Liver (tissue), 9 donors: ENCODE measurements around the gene MSI2. TPM values are rescaled to one million over a fixed set of nuclear protein-coding genes. Genes with fewer than 3 reads are reported as not detected.

Experiments
- DNase-seq: peaks from one replicate; pipeline ENCODE4 v3.0.0-alpha.2; 2017; ENCODE audit warnings: low spot score
- H3K27ac ChIP-seq, 2 donors: one replicate each; pipeline ENCODE4 v1.7.0; 2013; ENCODE audit warnings: inconsistent platforms in 2 of 2, low read length in 2 of 2, control low read depth in 1 of 2, low read depth in 1 of 2, mild to moderate bottlenecking in 1 of 2
- H3K27me3 ChIP-seq, 4 donors: one replicate each; pipeline versions ENCODE4 v1.6.1 to v1.7.0; 2013; ENCODE audit warnings: low read length in 3 of 4, inconsistent platforms in 1 of 4, mild to moderate bottlenecking in 1 of 4, moderate library complexity in 1 of 4; ENCODE audit not compliant: control insufficient read depth in 4 of 4, insufficient read depth in 4 of 4
- H3K36me3 ChIP-seq, 4 donors: one replicate each; pipeline versions ENCODE4 v1.6.1 to v1.7.0; 2013; ENCODE audit warnings: low read length in 3 of 4, mild to moderate bottlenecking in 3 of 4, low read depth in 1 of 4, moderate library complexity in 1 of 4; ENCODE audit not compliant: control insufficient read depth in 4 of 4, insufficient read depth in 3 of 4
- H3K4me1 ChIP-seq, 4 donors: one replicate each; pipeline versions ENCODE4 v1.6.1 to v1.7.0; 2013; ENCODE audit warnings: low read length in 3 of 4, mild to moderate bottlenecking in 3 of 4, moderate library complexity in 1 of 4; ENCODE audit not compliant: control insufficient read depth in 4 of 4, insufficient read depth in 4 of 4
- H3K4me3 ChIP-seq, 3 donors: one replicate each; pipeline versions ENCODE4 v1.6.1 to v1.7.0; 2013; ENCODE audit warnings: low read length in 3 of 3, control low read depth in 1 of 3, low read depth in 1 of 3, mild to moderate bottlenecking in 1 of 3
- H3K9ac ChIP-seq, 2 donors: one replicate each; pipeline ENCODE4 v1.7.0; 2013; ENCODE audit warnings: low read length in 2 of 2, mild to moderate bottlenecking in 2 of 2, moderate library complexity in 2 of 2, control low read depth in 1 of 2, low read depth in 1 of 2
- H3K9me3 ChIP-seq, 4 donors: one replicate each; pipeline versions ENCODE4 v1.6.1 to v1.7.0; 2013; ENCODE audit warnings: low read length in 3 of 4; ENCODE audit not compliant: control insufficient read depth in 4 of 4
- CTCF ChIP-seq: fragments of 150-350 bp; IDR thresholded peaks from 2 replicates; pipeline ENCODE4 v1.5.1; 2017; ENCODE audit warnings: improper control_type of control experiment, low read depth, low read length; ENCODE audit not compliant: missing input control
- EGR1 ChIP-seq, 2 donors: IDR thresholded peaks; 2 replicates each; pipeline ENCODE4 v1.6.1; 2016 to 2018; ENCODE audit warnings: antibody characterized with exemption in 2 of 2, low read depth in 2 of 2
- FOXA1 ChIP-seq: IDR thresholded peaks from 2 replicates; pipeline ENCODE4 v1.6.1; 2016; ENCODE audit warnings: antibody characterized with exemption
- FOXA2 ChIP-seq: IDR thresholded peaks from 2 replicates; pipeline ENCODE4 v1.6.1; 2016; ENCODE audit warnings: antibody characterized with exemption
- GABPA ChIP-seq, 2 donors: IDR thresholded peaks in 1 of 2; conservative IDR thresholded peaks in 1 of 2; 2 replicates each; pipeline ENCODE4 v1.6.1; 2016; ENCODE audit warnings: antibody characterized with exemption in 2 of 2, mild to moderate bottlenecking in 1 of 2, moderate library complexity in 1 of 2
- HNF4A ChIP-seq, 2 donors: conservative IDR thresholded peaks; 2 replicates each; pipeline ENCODE4 v1.6.1; 2016; ENCODE audit warnings: antibody characterized with exemption in 2 of 2, mild to moderate bottlenecking in 2 of 2
- HNF4G ChIP-seq: IDR thresholded peaks from 2 replicates; pipeline ENCODE4 v1.6.1; 2016; ENCODE audit warnings: antibody characterized with exemption
- JUND ChIP-seq, 2 donors: IDR thresholded peaks; 2 replicates each; pipeline ENCODE4 v1.6.1; 2016; ENCODE audit warnings: antibody characterized with exemption in 2 of 2
- MAX ChIP-seq: IDR thresholded peaks from 2 replicates; pipeline ENCODE4 v1.6.1; 2016; ENCODE audit warnings: antibody characterized with exemption
- NR2F2 ChIP-seq: IDR thresholded peaks from 2 replicates; pipeline ENCODE4 v1.6.1; 2016; ENCODE audit warnings: antibody characterized with exemption
- RAD21 ChIP-seq, 2 donors: IDR thresholded peaks; 2 replicates each; pipeline ENCODE4 v1.6.1; 2016; ENCODE audit warnings: antibody characterized with exemption in 2 of 2, mild to moderate bottlenecking in 2 of 2
- REST ChIP-seq: IDR thresholded peaks from 2 replicates; pipeline ENCODE4 v1.6.1; 2016; ENCODE audit warnings: antibody characterized with exemption, mild to moderate bottlenecking
- RXRA ChIP-seq, 2 donors: IDR thresholded peaks; 2 replicates each; pipeline ENCODE4 v1.6.1; 2017 to 2018; ENCODE audit warnings: antibody characterized with exemption in 2 of 2, mild to moderate bottlenecking in 1 of 2
- SP1 ChIP-seq: IDR thresholded peaks from 2 replicates; pipeline ENCODE4 v1.6.1; 2018; ENCODE audit warnings: antibody characterized with exemption, mild to moderate bottlenecking
- TAF1 ChIP-seq: conservative IDR thresholded peaks from 2 replicates; pipeline ENCODE4 v1.6.1; 2016; ENCODE audit warnings: antibody characterized with exemption, mild to moderate bottlenecking
- YY1 ChIP-seq: IDR thresholded peaks from 2 replicates; pipeline ENCODE4 v1.6.1; 2016; ENCODE audit warnings: antibody characterized with exemption, mild to moderate bottlenecking
- WGBS: extraction: QIAGEN DNeasy Blood & Tissue Kit; methylation state at CpG from one replicate; pipeline ENCODE4 v1.1.7; 2013; 5-methylcytosine and 5-hydroxymethylcytosine counted together
- polyA plus RNA-seq, 2 donors: library from polyadenylated mRNA; stranded (reverse) in 1 of 2; unstranded in 1 of 2; fragments of 200-250 nt in 1 of 2; fragments of >200 nt in 1 of 2; fragmentation: Nextera tagmentation in 1 of 2; extraction: Ambion mirVana in 1 of 2; gene quantifications; one replicate each; pipeline versions ENCODE4 v1.2.1 to v1.2.3, GENCODE V29; 2013 to 2015
- total RNA-seq, 2 donors: library from RNA; depleted of rRNA; stranded (reverse); fragments of >200 nt; gene quantifications; one replicate each; pipeline ENCODE4 v1.2.3, GENCODE V29; 2014
- TF ChIP-seq, protein P1 (sequence below): IDR thresholded peaks from 2 replicates; pipeline ENCODE4 v1.6.1; 2016; ENCODE audit warnings: antibody characterized with exemption
- TF ChIP-seq, protein P2 (sequence below): IDR thresholded peaks from 2 replicates; pipeline ENCODE4 v1.6.1; 2016; ENCODE audit warnings: antibody characterized with exemption
- donor health status: healthy.
- donor health status: healthy.
- donor health status: healthy.
- donor health status: healthy.
- donor health status: healthy.

The MSI2 gene
- total and polyA plus RNA-seq, 4 donors: 5.7 to 15.6 (median 9.2) TPM

GRCh38 chr17:57554826-57555635 lies 298.7 kb downstream of the MSI2 start (continued):
- TF ChIP-seq EGR1 (IDR thresholded peaks at IDR 0.05; ENCODE audit: low read depth in 2 of 2) (no peak), RAD21 (IDR thresholded peaks at IDR 0.05) (no peak), NR2F2 (no peak), MAX (no peak), GABPA (IDR thresholded peaks at IDR 0.05 in 1 of 2, conservative IDR thresholded peaks at IDR 0.05 in 1 of 2) (no peak)

DNA sequence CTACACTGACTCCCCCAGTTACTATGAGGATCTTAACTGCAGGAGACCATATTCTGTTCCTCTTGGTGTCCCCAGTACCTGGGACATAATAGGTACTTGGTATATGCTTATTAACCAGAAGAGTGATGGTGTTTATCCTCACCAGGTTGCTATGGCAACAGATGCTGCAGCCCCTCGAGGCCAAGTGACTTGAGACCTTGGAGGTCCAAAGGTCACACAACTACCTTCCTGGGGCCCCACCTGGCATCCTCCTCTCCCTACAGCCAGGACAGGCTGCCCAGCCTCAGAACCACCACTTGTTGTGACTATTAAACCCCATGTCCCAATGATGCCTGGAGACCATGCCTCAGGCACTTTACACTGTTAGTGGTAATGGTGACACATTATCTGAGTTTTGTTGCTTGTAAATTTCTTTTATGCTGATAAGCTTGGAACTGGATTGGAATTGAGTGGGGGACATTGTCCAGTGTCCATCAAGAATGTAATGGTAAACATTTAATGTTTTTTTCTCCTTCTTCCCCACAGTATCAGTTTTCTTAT lies 299.4 kb downstream of the MSI2 start:
- no peak for DNase-seq
- no peak for TF ChIP-seq YY1
- TF ChIP-seq NR2F2: no peak
- no peak for TF ChIP-seq JUND (IDR thresholded peaks at IDR 0.05)
- no peak for TF ChIP-seq RXRA (IDR thresholded peaks at IDR 0.05)
- TF ChIP-seq, protein P1, sequence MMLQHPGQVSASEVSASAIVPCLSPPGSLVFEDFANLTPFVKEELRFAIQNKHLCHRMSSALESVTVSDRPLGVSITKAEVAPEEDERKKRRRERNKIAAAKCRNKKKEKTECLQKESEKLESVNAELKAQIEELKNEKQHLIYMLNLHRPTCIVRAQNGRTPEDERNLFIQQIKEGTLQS: no peak
- no peak for TF ChIP-seq EGR1 (IDR thresholded peaks at IDR 0.05; ENCODE audit: low read depth in 2 of 2)
- TF ChIP-seq HNF4G: no peak
- TF ChIP-seq FOXA2: no peak
- TF ChIP-seq RAD21 (IDR thresholded peaks at IDR 0.05): no peak
- TF ChIP-seq FOXA1: no peak
- no peak for TF ChIP-seq CTCF
- no peak for TF ChIP-seq REST
- no peak for TF ChIP-seq SP1
- TF ChIP-seq, protein P2, sequence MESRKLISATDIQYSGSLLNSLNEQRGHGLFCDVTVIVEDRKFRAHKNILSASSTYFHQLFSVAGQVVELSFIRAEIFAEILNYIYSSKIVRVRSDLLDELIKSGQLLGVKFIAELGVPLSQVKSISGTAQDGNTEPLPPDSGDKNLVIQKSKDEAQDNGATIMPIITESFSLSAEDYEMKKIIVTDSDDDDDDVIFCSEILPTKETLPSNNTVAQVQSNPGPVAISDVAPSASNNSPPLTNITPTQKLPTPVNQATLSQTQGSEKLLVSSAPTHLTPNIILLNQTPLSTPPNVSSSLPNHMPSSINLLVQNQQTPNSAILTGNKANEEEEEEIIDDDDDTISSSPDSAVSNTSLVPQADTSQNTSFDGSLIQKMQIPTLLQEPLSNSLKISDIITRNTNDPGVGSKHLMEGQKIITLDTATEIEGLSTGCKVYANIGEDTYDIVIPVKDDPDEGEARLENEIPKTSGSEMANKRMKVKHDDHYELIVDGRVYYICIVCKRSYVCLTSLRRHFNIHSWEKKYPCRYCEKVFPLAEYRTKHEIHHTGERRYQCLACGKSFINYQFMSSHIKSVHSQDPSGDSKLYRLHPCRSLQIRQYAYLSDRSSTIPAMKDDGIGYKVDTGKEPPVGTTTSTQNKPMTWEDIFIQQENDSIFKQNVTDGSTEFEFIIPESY: no peak
- TF ChIP-seq GABPA (IDR thresholded peaks at IDR 0.05 in 1 of 2, conservative IDR thresholded peaks at IDR 0.05 in 1 of 2): no peak
- TF ChIP-seq HNF4A (conservative IDR thresholded peaks at IDR 0.05): no peak
- no peak for TF ChIP-seq MAX
- TF ChIP-seq TAF1: no peak
- Histone ChIP-seq H3K9me3 (no peaks in the 10 kb centered on the region), H3K4me3 (no peak overlapping the region), H3K27me3 (no peaks in the 10 kb centered on the region), H3K36me3 (no peaks in the 10 kb centered on the region), H3K4me1 (no peaks in the 10 kb centered on the region), H3K27ac (no peak overlapping the region), H3K9ac (no peak overlapping the region)
- WGBS: 57% methylated on average over 1 of the region's 1 CpG
